DND-41 (cell line): ENCODE results near the gene RNF4.

Experiments used
- CTCF ChIP-seq: IDR thresholded peaks from 2 replicates; pipeline ENCODE4 v1.5.1; 2012; ENCODE audit warnings: borderline replicate concordance, low read length, moderate library complexity, mild to moderate bottlenecking; ENCODE audit not compliant: poor library complexity, severe bottlenecking; ENCODE audit errors: extremely low read depth
- EZH2 ChIP-seq: IDR thresholded peaks from 3 replicates; pipeline ENCODE4 v1.6.1; 2012; ENCODE audit warnings: borderline replicate concordance, low read depth, mild to moderate bottlenecking, moderate library complexity, low read length, inconsistent platforms; ENCODE audit not compliant: severe bottlenecking

GRCh38 chr4:2427383-2428334 is 41.2 kb upstream of the RNF4 start:
- no peak for TF ChIP-seq CTCF
- no peak for TF ChIP-seq EZH2
